Epithelial cell of proximal tubule (primary cell): ENCODE results near the gene OR10V1. TPM values are rescaled to one million over a fixed set of nuclear protein-coding genes. Genes with fewer than 3 reads are reported as not detected.
"Not testable (repeated sequence)": the region's sequence is repeated elsewhere in the genome, so short reads cannot be mapped to it uniquely, and the experiment has no call there.

Experiments
- DNase-seq: peaks from one replicate; pipeline ENCODE4 v3.0.0-alpha.2; 2011; ENCODE audit warnings: low read depth
- H3K4me3 ChIP-seq: 2 replicates; pipeline ENCODE4 v1.5.1; 2011; ENCODE audit warnings: low read depth, mild to moderate bottlenecking, low read length
- CTCF ChIP-seq: conservative IDR thresholded peaks from 2 replicates; pipeline ENCODE4 v1.5.1; 2012; ENCODE audit warnings: low read depth, mild to moderate bottlenecking, low read length
- total RNA-seq: library from RNA; depleted of rRNA; stranded (reverse); fragments of >200 nt; gene quantifications from 2 replicates; pipeline ENCODE4 v1.2.3, GENCODE V29; 2015

Gene OR10V1
- total RNA-seq, 1 donor from 2014 or later: not detected

GRCh38 chr11:59710136-59710847 lies 3.4 kb downstream of the OR10V1 start:
- no peak overlapping the region for H3K4me3 ChIP-seq
- no peak for DNase-seq
- no peak for TF ChIP-seq CTCF

- TF ChIP-seq CTCF: no peak
- H3K4me3 ChIP-seq: no peak overlapping the region
- DNase-seq: no peak
These were observed 5.1 kb downstream of the OR10V1 start for GRCh38 chr11:59708537-59708936.

GRCh38 chr11:59707371-59707770 lies 6.3 kb downstream of the OR10V1 start:
- no peak overlapping the region for H3K4me3 ChIP-seq
- no peak for TF ChIP-seq CTCF
- no peak for DNase-seq

- no peak overlapping the region for H3K4me3 ChIP-seq
- peak; percentile 57 for DNase-seq
- TF ChIP-seq CTCF: no peak
These were observed 6.9 kb downstream of the OR10V1 start for GRCh38 chr11:59706518-59707285.

- DNase-seq: no peak
These were observed 8.4 kb downstream of the OR10V1 start for GRCh38 chr11:59705294-59705693.

GRCh38 chr11:59703515-59703914 lies 10.1 kb downstream of the OR10V1 start:
- DNase-seq, H3K4me3 ChIP-seq: not testable (repeated sequence)

More at GRCh38 chr11:59705294-59705693, 8.4 kb downstream of the OR10V1 start:
- H3K4me3 ChIP-seq: no peak overlapping the region
- no peak for TF ChIP-seq CTCF

GRCh38 chr11:59700157-59700556 lies 13.5 kb downstream of the OR10V1 start:
- not testable (repeated sequence) for DNase-seq

GRCh38 chr11:59698506-59698905 lies 15.1 kb downstream of the OR10V1 start:
- no peak overlapping the region for H3K4me3 ChIP-seq
- no peak for DNase-seq
- TF ChIP-seq CTCF: no peak

More at GRCh38 chr11:59700157-59700556, 13.5 kb downstream of the OR10V1 start:
- not testable (repeated sequence) for H3K4me3 ChIP-seq
